Kidney (tissue), 14 donors: ENCODE results near the gene PAXX. TPM values are rescaled to one million over a fixed set of nuclear protein-coding genes. Genes with fewer than 3 reads are reported as not detected.
A peak's percentile ranks its signal among the peaks of the same experiment; 100 is the strongest.

Experiments used
- DNase-seq, 5 donors: peaks; one replicate each; pipeline ENCODE4 v3.0.0-alpha.2; 2013 to 2020
- FAIRE-seq: peaks from 2 replicates; lab custom pipeline; 2012; peaks lifted over from hg19 to GRCh38; lab: Jason Lieb, UNC
- H3K27ac ChIP-seq, 2 donors: one replicate each; pipeline ENCODE4 v1.7.0; 2013; ENCODE audit warnings: low read depth in 2 of 2, low read length in 2 of 2, inconsistent platforms in 1 of 2
- H3K27me3 ChIP-seq: one replicate; pipeline ENCODE4 v1.7.1; 2013; ENCODE audit warnings: low read length, inconsistent platforms; ENCODE audit not compliant: control insufficient read depth, insufficient read depth
- H3K36me3 ChIP-seq, 3 donors: one replicate each; pipeline versions ENCODE4 v1.7.0 to v1.7.1; 2013; ENCODE audit warnings: low read length in 3 of 3, control low read depth in 1 of 3, inconsistent platforms in 1 of 3; ENCODE audit not compliant: insufficient read depth in 3 of 3, control insufficient read depth in 2 of 3
- H3K4me1 ChIP-seq, 3 donors: one replicate each; pipeline versions ENCODE4 v1.7.0 to v1.7.1; 2013; ENCODE audit warnings: low read length in 3 of 3, inconsistent platforms in 1 of 3, low read depth in 1 of 3; ENCODE audit not compliant: control insufficient read depth in 2 of 3, insufficient read depth in 2 of 3
- H3K4me3 ChIP-seq, 3 donors: one replicate each; pipeline versions ENCODE4 v1.7.0 to v1.8.1; 2013; ENCODE audit warnings: low read length in 3 of 3, control low read depth in 1 of 3, inconsistent platforms in 1 of 3
- H3K9ac ChIP-seq, 3 donors: one replicate each; pipeline versions ENCODE4 v1.7.0 to v1.7.1; 2013; ENCODE audit warnings: low read length in 3 of 3, control low read depth in 1 of 3, inconsistent platforms in 1 of 3
- H3K9me3 ChIP-seq, 3 donors: one replicate each; pipeline versions ENCODE4 v1.7.0 to v1.7.1; 2013; ENCODE audit warnings: low read length in 3 of 3, control low read depth in 1 of 3, inconsistent platforms in 1 of 3; ENCODE audit not compliant: control insufficient read depth in 2 of 3, insufficient read depth in 1 of 3
- intact Hi-C: fragments of 100-400 bp; cut with DNase I; formaldehyde crosslinking; loops from one replicate; pipeline ENCODE4 v1.11.1; 2022
- polyA plus RNA-seq: library from polyadenylated mRNA; stranded (reverse); fragments of 350-450 nt; fragmentation: Illumina TruSeq; extraction: RNeasy Lipid Tissue Mini Kit (QIAGEN cat#74804); gene quantifications from one replicate; pipeline ENCODE4 v1.2.3, GENCODE V29; 2014; ENCODE audit warnings: low read depth, low replicate concordance; ENCODE audit not compliant: insufficient read depth
- total RNA-seq: library from RNA; stranded (reverse); fragmentation: NEBNext Ultra II Directional; extraction: Animal tissue kit (Norgen Biotek cat#: 25700); gene quantifications from one replicate; pipeline ENCODE4 v1.2.1, GENCODE V29; 2021
- TF ChIP-seq, protein P1 (sequence below): IDR thresholded peaks from 3 replicates; pipeline ENCODE4 v1.5.1; 2012; ENCODE audit warnings: mild to moderate bottlenecking, moderate library complexity, borderline replicate concordance; ENCODE audit not compliant: insufficient read depth; ENCODE audit errors: extremely low read depth
- donor health status: control.
- donor health status: control.
- donor health status: control.
- donor health status: control.
- donor health status: control.
- donor health status: DM: yes; HTN: yes; CAD: no.
- donor health status: Normal renal cell carcinoma (clear cell type).

The PAXX gene
- total and polyA plus RNA-seq, 2 donors from 2014 or later: 54.2 to 80.9 TPM

GRCh38 chr9:137034039-137034708, 42.0 kb downstream of the PAXX start:
- no peak overlapping the region for H3K9ac ChIP-seq
- FAIRE-seq (no peak), DNase-seq (no peak)
- no peaks in the 10 kb centered on the region for H3K9me3 ChIP-seq
- no peaks in the 10 kb centered on the region for H3K36me3 ChIP-seq
- H3K4me1 ChIP-seq: peaks cover 0 to 11% (median 3%) of the 10 kb centered on the region in 3 donors
- no peak overlapping the region for H3K4me3 ChIP-seq
- intact Hi-C loops: loop anchor here (10.0 kb wide), 1 partner anchor 249 kb away; no protein-coding TSS in a partner anchor
- TF ChIP-seq, protein P1, sequence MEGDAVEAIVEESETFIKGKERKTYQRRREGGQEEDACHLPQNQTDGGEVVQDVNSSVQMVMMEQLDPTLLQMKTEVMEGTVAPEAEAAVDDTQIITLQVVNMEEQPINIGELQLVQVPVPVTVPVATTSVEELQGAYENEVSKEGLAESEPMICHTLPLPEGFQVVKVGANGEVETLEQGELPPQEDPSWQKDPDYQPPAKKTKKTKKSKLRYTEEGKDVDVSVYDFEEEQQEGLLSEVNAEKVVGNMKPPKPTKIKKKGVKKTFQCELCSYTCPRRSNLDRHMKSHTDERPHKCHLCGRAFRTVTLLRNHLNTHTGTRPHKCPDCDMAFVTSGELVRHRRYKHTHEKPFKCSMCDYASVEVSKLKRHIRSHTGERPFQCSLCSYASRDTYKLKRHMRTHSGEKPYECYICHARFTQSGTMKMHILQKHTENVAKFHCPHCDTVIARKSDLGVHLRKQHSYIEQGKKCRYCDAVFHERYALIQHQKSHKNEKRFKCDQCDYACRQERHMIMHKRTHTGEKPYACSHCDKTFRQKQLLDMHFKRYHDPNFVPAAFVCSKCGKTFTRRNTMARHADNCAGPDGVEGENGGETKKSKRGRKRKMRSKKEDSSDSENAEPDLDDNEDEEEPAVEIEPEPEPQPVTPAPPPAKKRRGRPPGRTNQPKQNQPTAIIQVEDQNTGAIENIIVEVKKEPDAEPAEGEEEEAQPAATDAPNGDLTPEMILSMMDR: no peak
- no peak overlapping the region for H3K27ac ChIP-seq
- H3K27me3 ChIP-seq: no peaks in the 10 kb centered on the region

- Histone ChIP-seq H3K9ac (no peak overlapping the region), H3K9me3 (no peaks in the 10 kb centered on the region), H3K27me3 (no peaks in the 10 kb centered on the region), H3K27ac (no peak overlapping the region), H3K4me1 (peaks cover 0 to 5% (median 0%) of the 10 kb centered on the region in 3 donors), H3K4me3 (no peak overlapping the region), H3K36me3 (no peaks in the 10 kb centered on the region)
- FAIRE-seq: no peak
- DNase-seq: peak; percentile 88 to 94 (median 90)
- intact Hi-C loops: loop anchor here (10.0 kb wide), 1 partner anchor 250 kb away; no protein-coding TSS in a partner anchor
- TF ChIP-seq, protein P1: peak; percentile 98
These were observed 42.7 kb downstream of the PAXX start for GRCh38 chr9:137034709-137035506.

- intact Hi-C loops: loop anchor here (10.0 kb wide), 1 partner anchor 251 kb away; no protein-coding TSS in a partner anchor
- Histone ChIP-seq H3K4me3 (no peak overlapping the region), H3K27ac (no peak overlapping the region)
These were observed 43.2 kb downstream of the PAXX start for GRCh38 chr9:137035507-137035834.

More at GRCh38 chr9:137035507-137035834, 43.2 kb downstream of the PAXX start:
- FAIRE-seq: no peak
- Histone ChIP-seq H3K9me3 (no peaks in the 10 kb centered on the region), H3K36me3 (no peaks in the 10 kb centered on the region), H3K27me3 (no peaks in the 10 kb centered on the region), H3K4me1 (peaks cover 0 to 5% (median 0%) of the 10 kb centered on the region in 3 donors), H3K9ac (no peak overlapping the region)
- DNase-seq: no peak
- TF ChIP-seq, protein P1: no peak
